ENCODE results near the gene PHOSPHO2.

Gene PHOSPHO2

GRCh38 chr2:169727065-169727464, 32.8 kb downstream of the PHOSPHO2 start:
- Histone ChIP-seq H3K27me3 (ENCODE audit: control insufficient read depth in 3 of 3, insufficient read depth in 3 of 3, low read depth in 1 of 3, low read length in 3 of 3) (no peaks in the 10 kb centered on the region), H3K4me1 (ENCODE audit: control insufficient read depth in 2 of 2, insufficient read depth in 1 of 2, low read depth in 1 of 2, low read length in 2 of 2) (peaks cover 0 to 1% of the 10 kb centered on the region in 2 donors), H2BK120ac (ENCODE audit: low read depth, low read length) (no peak overlapping the region), H3K4ac (ENCODE audit: low read length) (no peak overlapping the region), H3K23ac (ENCODE audit: low read depth, low read length, poor library complexity) (no peak overlapping the region), H2BK15ac (ENCODE audit: low read length) (no peak overlapping the region), H3K36me3 (replicated peaks in 1 of 2; ENCODE audit: control insufficient read depth in 2 of 2, insufficient read depth in 2 of 2, low read length in 2 of 2) (no peaks in the 10 kb centered on the region), H3K4me2 (ENCODE audit: insufficient read depth, low read length, poor library complexity, severe bottlenecking) (no peak overlapping the region), H3K79me1 (ENCODE audit: low read depth, low read length) (no peaks in the 10 kb centered on the region), H2AFZ (ENCODE audit: low read length) (no peak overlapping the region), H4K91ac (ENCODE audit: low read depth, low read length, poor library complexity) (no peak overlapping the region), H2BK12ac (ENCODE audit: low read length) (no peak overlapping the region), H4K8ac (ENCODE audit: low read depth, low read length) (no peak overlapping the region), H3K9ac (ENCODE audit: low read depth, low read length, poor library complexity) (no peak overlapping the region), H2AK5ac (ENCODE audit: low read depth, low read length) (no peak overlapping the region), H2BK5ac (ENCODE audit: low read length) (no peak overlapping the region), H3K14ac (ENCODE audit: low read length) (no peak overlapping the region), H3K27ac (replicated peaks; ENCODE audit: low read length) (no peak overlapping the region), H3K9me3 (replicated peaks in 1 of 2; ENCODE audit: control insufficient read depth in 2 of 2, insufficient read depth in 1 of 2, low read depth in 1 of 2, low read length in 2 of 2) (no peaks in the 10 kb centered on the region), H3K18ac (ENCODE audit: low read length) (no peak overlapping the region), H3K4me3 (ENCODE audit: low read length in 2 of 2) (no peak overlapping the region)
- no peak for DNase-seq (ENCODE audit: low spot score)
- WGBS, 2 donors (ENCODE audit: extremely low coverage in 2 of 2, insufficient read length in 2 of 2, insufficient replicate concordance in 1 of 2) = no CpG with 5 or more reads among the region's 5 CpGs

- Histone ChIP-seq H3K4me2 (ENCODE audit: insufficient read depth, low read length, poor library complexity, severe bottlenecking) (no peak overlapping the region), H3K4ac (ENCODE audit: low read length) (no peak overlapping the region), H3K79me1 (ENCODE audit: low read depth, low read length) (no peaks in the 10 kb centered on the region), H3K9ac (ENCODE audit: low read depth, low read length, poor library complexity) (no peak overlapping the region), H2BK12ac (ENCODE audit: low read length) (no peak overlapping the region), H3K27ac (replicated peaks; ENCODE audit: low read length) (no peak overlapping the region), H3K27me3 (ENCODE audit: control insufficient read depth in 3 of 3, insufficient read depth in 3 of 3, low read depth in 1 of 3, low read length in 3 of 3) (no peaks in the 10 kb centered on the region), H2BK15ac (ENCODE audit: low read length) (no peak overlapping the region), H3K4me1 (ENCODE audit: control insufficient read depth in 2 of 2, insufficient read depth in 1 of 2, low read depth in 1 of 2, low read length in 2 of 2) (peaks cover 0 to 4% of the 10 kb centered on the region in 2 donors), H2BK120ac (ENCODE audit: low read depth, low read length) (no peak overlapping the region), H3K23ac (ENCODE audit: low read depth, low read length, poor library complexity) (no peak overlapping the region), H2AFZ (ENCODE audit: low read length) (no peak overlapping the region), H2BK5ac (ENCODE audit: low read length) (no peak overlapping the region), H3K4me3 (ENCODE audit: low read length in 2 of 2) (no peak overlapping the region), H3K36me3 (replicated peaks in 1 of 2; ENCODE audit: control insufficient read depth in 2 of 2, insufficient read depth in 2 of 2, low read length in 2 of 2) (no peaks in the 10 kb centered on the region), H3K14ac (ENCODE audit: low read length) (no peak overlapping the region), H3K18ac (ENCODE audit: low read length) (no peak overlapping the region), H4K91ac (ENCODE audit: low read depth, low read length, poor library complexity) (no peak overlapping the region), H4K8ac (ENCODE audit: low read depth, low read length) (no peak overlapping the region), H3K9me3 (replicated peaks in 1 of 2; ENCODE audit: control insufficient read depth in 2 of 2, insufficient read depth in 1 of 2, low read depth in 1 of 2, low read length in 2 of 2) (no peaks in the 10 kb centered on the region), H2AK5ac (ENCODE audit: low read depth, low read length) (no peak overlapping the region)
- no peak for DNase-seq (ENCODE audit: low spot score)
- WGBS, 2 donors (ENCODE audit: extremely low coverage in 2 of 2, insufficient read length in 2 of 2, insufficient replicate concordance in 1 of 2) = no CpG with 5 or more reads among the region's 1 CpG
Observed at GRCh38 chr2:169729274-169729605, 35.0 kb downstream of the PHOSPHO2 start.

GRCh38 chr2:169732075-169732474, 37.8 kb downstream of the PHOSPHO2 start:
- H3K14ac ChIP-seq (ENCODE audit: low read length) = no peak overlapping the region
- H3K9ac ChIP-seq (ENCODE audit: low read depth, low read length, poor library complexity) = no peak overlapping the region
- DNase-seq (ENCODE audit: low spot score) = no peak
- no peak overlapping the region for H3K4me2 ChIP-seq (ENCODE audit: insufficient read depth, low read length, poor library complexity, severe bottlenecking)
- H3K79me1 ChIP-seq (ENCODE audit: low read depth, low read length) = no peaks in the 10 kb centered on the region
- no peak overlapping the region for H3K23ac ChIP-seq (ENCODE audit: low read depth, low read length, poor library complexity)
- no peak overlapping the region for H2AFZ ChIP-seq (ENCODE audit: low read length)
- peaks cover 9 to 24% of the 10 kb centered on the region in 2 donors for H3K4me1 ChIP-seq (ENCODE audit: control insufficient read depth in 2 of 2, insufficient read depth in 1 of 2, low read depth in 1 of 2, low read length in 2 of 2)
- H3K27me3 ChIP-seq (ENCODE audit: control insufficient read depth in 3 of 3, insufficient read depth in 3 of 3, low read depth in 1 of 3, low read length in 3 of 3) = no peaks in the 10 kb centered on the region
- no peak overlapping the region for H3K18ac ChIP-seq (ENCODE audit: low read length)
- H2AK5ac ChIP-seq (ENCODE audit: low read depth, low read length) = no peak overlapping the region
- H4K8ac ChIP-seq (ENCODE audit: low read depth, low read length) = no peak overlapping the region
- H3K4ac ChIP-seq (ENCODE audit: low read length) = no peak overlapping the region
- H3K4me3 ChIP-seq (ENCODE audit: low read length in 2 of 2) = no peak overlapping the region
- no peak overlapping the region for H3K27ac ChIP-seq (replicated peaks; ENCODE audit: low read length)
- no peak overlapping the region for H2BK15ac ChIP-seq (ENCODE audit: low read length)
- no CpG with 5 or more reads among the region's 5 CpGs for WGBS, 2 donors (ENCODE audit: extremely low coverage in 2 of 2, insufficient read length in 2 of 2, insufficient replicate concordance in 1 of 2)
- H3K36me3 ChIP-seq (replicated peaks in 1 of 2; ENCODE audit: control insufficient read depth in 2 of 2, insufficient read depth in 2 of 2, low read length in 2 of 2) = peaks cover 1 to 17% of the 10 kb centered on the region in 2 donors
- H3K9me3 ChIP-seq (replicated peaks in 1 of 2; ENCODE audit: control insufficient read depth in 2 of 2, insufficient read depth in 1 of 2, low read depth in 1 of 2, low read length in 2 of 2) = no peaks in the 10 kb centered on the region
- H2BK5ac ChIP-seq (ENCODE audit: low read length) = no peak overlapping the region
- H2BK12ac ChIP-seq (ENCODE audit: low read length) = no peak overlapping the region
- H2BK120ac ChIP-seq (ENCODE audit: low read depth, low read length) = no peak overlapping the region
- H4K91ac ChIP-seq (ENCODE audit: low read depth, low read length, poor library complexity) = no peak overlapping the region

- peak overlapping the region; percentile 83 to 97 for H3K4me3 ChIP-seq (ENCODE audit: low read length in 2 of 2)
- no peaks in the 10 kb centered on the region for H3K27me3 ChIP-seq (ENCODE audit: control insufficient read depth in 3 of 3, insufficient read depth in 3 of 3, low read depth in 1 of 3, low read length in 3 of 3)
Observed at GRCh38 chr2:169732583-169733358, 38.5 kb downstream of the PHOSPHO2 start.

More at GRCh38 chr2:169732583-169733358, 38.5 kb downstream of the PHOSPHO2 start:
- peaks cover 3 to 22% of the 10 kb centered on the region in 2 donors for H3K36me3 ChIP-seq (replicated peaks in 1 of 2; ENCODE audit: control insufficient read depth in 2 of 2, insufficient read depth in 2 of 2, low read length in 2 of 2)
- H2BK120ac ChIP-seq (ENCODE audit: low read depth, low read length) = no peak overlapping the region
- no peak overlapping the region for H2AK5ac ChIP-seq (ENCODE audit: low read depth, low read length)
- peaks cover 9 to 25% of the 10 kb centered on the region in 2 donors for H3K4me1 ChIP-seq (ENCODE audit: control insufficient read depth in 2 of 2, insufficient read depth in 1 of 2, low read depth in 1 of 2, low read length in 2 of 2)
- no peak for DNase-seq (ENCODE audit: low spot score)
- H3K9me3 ChIP-seq (replicated peaks in 1 of 2; ENCODE audit: control insufficient read depth in 2 of 2, insufficient read depth in 1 of 2, low read depth in 1 of 2, low read length in 2 of 2) = no peaks in the 10 kb centered on the region
- no peak overlapping the region for H2BK12ac ChIP-seq (ENCODE audit: low read length)
- H3K4me2 ChIP-seq (ENCODE audit: insufficient read depth, low read length, poor library complexity, severe bottlenecking) = peak overlapping the region; percentile 89
- H3K18ac ChIP-seq (ENCODE audit: low read length) = no peak overlapping the region
- peak overlapping the region; percentile 90 for H3K9ac ChIP-seq (ENCODE audit: low read depth, low read length, poor library complexity)
- H3K27ac ChIP-seq (replicated peaks; ENCODE audit: low read length) = peak overlapping the region; percentile 38
- H3K4ac ChIP-seq (ENCODE audit: low read length) = no peak overlapping the region
- no peak overlapping the region for H2BK5ac ChIP-seq (ENCODE audit: low read length)
- no peak overlapping the region for H3K14ac ChIP-seq (ENCODE audit: low read length)
- H2BK15ac ChIP-seq (ENCODE audit: low read length) = peak overlapping the region; percentile 9
- H3K79me1 ChIP-seq (ENCODE audit: low read depth, low read length) = no peaks in the 10 kb centered on the region
- H4K8ac ChIP-seq (ENCODE audit: low read depth, low read length) = no peak overlapping the region
- no peak overlapping the region for H4K91ac ChIP-seq (ENCODE audit: low read depth, low read length, poor library complexity)
- H3K23ac ChIP-seq (ENCODE audit: low read depth, low read length, poor library complexity) = no peak overlapping the region
- no CpG with 5 or more reads among the region's 13 CpGs for WGBS, 2 donors (ENCODE audit: extremely low coverage in 2 of 2, insufficient read length in 2 of 2, insufficient replicate concordance in 1 of 2)
- peak overlapping the region; percentile 97 for H2AFZ ChIP-seq (ENCODE audit: low read length)
